Mesenteric fat pad (tissue), 1 donor: ENCODE measurements around the gene SMOC2. TPM values are rescaled to one million over a fixed set of nuclear protein-coding genes. Genes with fewer than 3 reads are reported as not detected.

Experiments used
- DNase-seq: peaks from one replicate; pipeline ENCODE4 v3.0.0-alpha.2; 2020; ENCODE audit warnings: low spot score
- total RNA-seq: library from RNA; stranded (reverse); fragmentation: NEBNext Ultra II Directional; extraction: Animal tissue kit (Norgen Biotek cat#: 25700); gene quantifications from one replicate; pipeline ENCODE4 v1.2.1, GENCODE V29; 2021
- donor health status: DM: yes; HTN: yes; CAD: no.

The SMOC2 gene
- total RNA-seq, 1 donor from 2014 or later: 46.3 TPM

GRCh38 chr6:168480481-168480880 lies 39.5 kb downstream of the SMOC2 start:
- DNase-seq: no peak

DNA sequence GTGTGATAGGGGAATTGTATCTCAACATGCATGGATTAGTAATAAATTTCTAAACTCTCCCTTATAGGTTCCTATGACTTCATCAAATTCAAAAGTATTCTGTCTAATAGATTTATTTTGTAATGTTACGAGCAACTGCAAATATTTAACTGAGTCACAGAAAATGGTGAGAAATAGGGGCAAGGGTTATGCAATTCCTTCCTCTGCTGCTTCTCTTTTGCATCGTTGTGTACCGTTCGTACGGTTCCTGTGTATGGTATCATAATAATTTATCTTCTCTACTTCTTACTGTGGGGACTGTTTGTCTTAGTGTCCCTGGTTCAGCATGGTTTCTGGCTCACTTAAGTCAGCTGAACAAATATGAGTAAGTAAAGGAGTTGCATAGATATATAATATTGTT lies 44.8 kb downstream of the SMOC2 start:
- no peak for DNase-seq

DNA sequence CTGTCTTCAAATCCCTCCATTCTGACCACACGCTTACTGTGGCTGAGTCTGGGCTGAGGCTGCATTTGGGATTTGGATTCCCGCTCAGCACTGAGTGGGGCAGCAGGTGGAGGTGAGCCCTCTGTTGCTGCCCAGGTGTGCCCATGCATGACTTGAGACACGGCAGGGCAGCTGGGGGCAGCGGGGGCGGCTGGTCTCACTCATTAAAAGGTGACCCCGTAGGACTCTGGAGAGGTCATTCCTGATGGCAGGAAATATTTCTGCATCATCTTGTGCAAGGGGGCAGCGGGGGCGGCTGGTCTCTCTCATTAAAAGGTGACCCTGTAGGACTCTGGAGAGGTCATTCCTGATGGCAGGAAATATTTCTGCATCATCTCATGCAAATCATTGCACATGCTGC lies 49.8 kb downstream of the SMOC2 start:
- DNase-seq: no peak

GRCh38 chr6:168493976-168494375 lies 53.0 kb downstream of the SMOC2 start:
- no peak for DNase-seq

DNA sequence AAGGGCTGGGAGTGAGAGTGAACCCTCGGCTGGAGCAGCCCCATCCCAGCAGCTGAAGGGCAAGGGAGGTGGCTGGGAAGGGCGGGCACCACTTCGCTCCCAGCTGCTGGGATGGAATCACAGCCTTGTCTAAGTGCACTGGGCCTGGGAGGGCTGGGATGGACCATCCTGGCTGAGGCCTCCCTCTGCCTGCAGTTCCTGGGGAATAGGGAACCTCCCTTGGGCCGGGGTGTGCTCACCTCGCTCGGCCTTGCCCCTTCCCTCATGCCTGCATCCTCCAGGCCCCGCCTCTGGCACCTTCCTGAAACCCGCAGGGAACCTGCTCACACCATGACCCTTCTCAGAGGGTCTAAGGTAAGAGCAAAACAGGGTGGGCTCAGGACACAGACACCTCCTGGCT lies 53.7 kb downstream of the SMOC2 start:
- no peak for DNase-seq

- DNase-seq: no peak
These were observed 54.1 kb downstream of the SMOC2 start for GRCh38 chr6:168495133-168495532.

- DNase-seq: no peak
These were observed 54.7 kb downstream of the SMOC2 start for GRCh38 chr6:168495636-168496035.

DNA sequence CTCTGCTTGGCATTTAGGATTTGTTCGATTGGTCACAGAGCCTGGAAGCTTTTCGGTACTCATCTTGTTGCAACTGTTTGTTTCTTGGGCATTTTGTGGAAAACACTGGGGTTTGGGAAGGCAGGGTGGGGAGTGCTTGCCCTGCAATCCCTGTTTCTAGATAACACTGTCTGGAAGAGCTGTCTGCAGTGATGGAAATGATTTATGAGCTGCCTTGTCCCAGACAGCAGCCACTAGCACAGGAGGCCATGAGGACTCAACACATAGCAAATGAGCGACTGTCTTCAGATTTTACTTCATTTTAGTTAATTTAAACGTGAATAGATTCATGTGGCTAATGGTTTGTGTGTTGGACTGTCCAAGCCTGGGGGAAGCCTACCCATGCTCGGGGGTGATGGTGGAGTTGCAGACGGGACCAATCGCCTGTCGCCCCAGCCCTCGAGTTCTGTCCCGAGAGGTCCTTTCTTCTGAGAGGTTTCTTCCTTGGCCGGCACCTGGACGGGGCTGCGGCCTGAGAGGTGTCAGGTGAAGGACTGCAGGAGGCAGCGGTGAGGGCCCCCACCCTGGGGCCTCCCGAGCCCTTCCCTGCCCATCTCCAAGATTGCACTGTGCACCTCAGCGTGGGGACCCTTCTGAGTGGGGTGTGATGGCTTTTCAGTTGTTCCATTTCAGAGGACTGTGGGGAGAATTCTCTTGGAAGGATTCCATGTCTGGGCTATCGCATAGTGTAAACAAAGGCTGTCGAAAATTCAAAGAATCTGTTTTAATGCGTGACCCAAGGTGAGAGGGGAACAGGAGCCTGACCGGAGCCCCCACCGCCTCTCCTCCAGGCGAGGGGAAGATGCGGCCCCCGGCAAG lies 55.4 kb downstream of the SMOC2 start:
- no peak for DNase-seq

DNA sequence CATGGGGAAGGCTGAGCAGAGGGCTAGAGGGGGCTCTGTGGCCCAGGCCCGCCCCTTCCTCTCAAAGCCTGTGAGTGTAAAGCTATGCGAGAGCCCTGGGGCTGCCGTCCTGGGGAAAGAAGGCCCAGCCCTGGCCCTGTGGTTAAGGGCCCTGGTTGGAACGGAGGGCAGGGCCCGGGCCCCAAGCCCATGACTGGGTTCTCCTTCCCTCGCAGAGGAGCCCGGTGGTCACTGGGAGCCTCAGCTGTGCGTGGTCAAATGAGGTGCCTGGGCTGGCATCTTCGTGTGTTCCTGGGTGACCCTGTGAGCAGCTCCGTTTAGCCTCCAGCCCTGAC lies 56.0 kb downstream of the SMOC2 start:
- no peak for DNase-seq

DNA sequence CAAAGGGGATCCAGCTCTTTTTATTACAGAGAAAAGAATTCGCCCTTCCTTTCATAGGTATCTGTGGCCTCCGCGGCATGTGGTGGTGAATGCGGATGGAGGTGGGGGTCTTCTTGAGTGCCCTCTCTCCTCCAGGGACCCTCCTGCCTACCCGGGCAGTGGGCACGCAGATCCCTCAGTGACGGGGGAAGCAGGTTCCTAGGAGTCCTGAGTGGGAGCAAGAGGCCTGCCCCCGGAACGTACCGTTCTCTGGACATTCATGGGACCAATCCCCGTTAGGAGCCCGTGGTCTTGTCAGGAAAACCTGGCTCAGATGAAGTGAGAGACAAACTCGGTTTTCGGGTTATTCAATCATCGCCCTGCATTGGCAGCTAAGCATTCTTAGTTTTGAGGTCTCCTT lies 56.4 kb downstream of the SMOC2 start:
- no peak for DNase-seq

DNA sequence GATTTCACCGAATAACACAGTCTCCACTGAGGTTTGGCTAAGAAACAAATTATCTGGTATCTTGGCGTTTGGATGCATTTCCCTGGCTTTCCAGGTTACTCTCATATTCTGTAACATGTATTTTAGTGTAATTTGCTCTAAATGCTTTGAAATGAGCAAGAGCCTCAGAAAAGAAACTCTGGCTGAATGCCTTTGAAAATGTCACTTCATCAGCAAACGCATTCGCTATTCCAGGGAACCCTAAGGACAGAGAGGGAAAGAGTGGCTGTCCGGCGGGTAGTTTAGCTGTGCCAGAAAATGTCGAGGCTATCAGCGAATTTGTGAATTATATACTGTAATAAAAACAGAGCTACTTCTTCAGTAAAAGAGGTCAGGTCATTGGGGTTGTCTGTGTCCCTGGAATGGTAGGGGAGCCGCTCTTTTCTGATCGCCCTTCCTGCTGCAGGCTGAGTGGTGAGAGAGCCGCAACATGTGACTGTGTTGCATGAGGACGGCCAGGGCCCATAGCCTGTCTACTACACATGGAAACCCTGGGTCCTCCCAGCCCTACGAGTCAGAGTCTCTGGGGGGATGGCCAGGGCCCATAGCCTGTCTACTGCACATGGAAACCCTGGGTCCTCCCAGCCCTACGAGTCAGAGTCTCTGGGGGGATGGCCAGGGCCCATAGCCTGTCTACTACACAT lies 57.3 kb downstream of the SMOC2 start:
- no peak for DNase-seq

DNA sequence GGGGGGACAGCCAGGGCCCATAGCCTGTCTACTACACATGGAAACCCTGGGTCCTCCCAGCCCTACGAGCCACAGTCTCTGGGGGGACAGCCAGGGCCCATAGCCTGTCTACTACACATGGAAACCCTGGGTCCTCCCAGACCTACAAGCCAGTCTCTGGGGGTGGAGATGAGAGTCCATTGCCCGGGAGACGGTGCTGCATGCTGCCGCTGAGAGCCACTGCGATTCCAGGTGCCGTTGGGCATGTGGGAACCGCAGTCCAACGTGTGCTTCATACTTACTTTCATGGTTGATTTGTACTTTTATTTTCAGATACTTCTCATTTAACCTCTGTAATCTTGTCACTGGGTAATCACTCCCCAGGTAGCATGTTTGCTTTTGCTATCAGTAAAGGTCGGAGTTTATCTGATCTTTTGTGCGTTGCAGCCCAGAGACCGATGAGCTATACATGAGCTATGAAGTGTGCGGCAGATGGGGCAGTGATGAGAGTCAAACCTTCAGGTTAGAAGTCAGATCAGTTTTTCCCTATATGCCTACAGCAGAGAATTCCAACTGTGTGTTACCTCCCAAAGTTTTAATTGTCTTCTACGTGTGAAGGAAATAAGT lies 58.2 kb downstream of the SMOC2 start:
- no peak for DNase-seq

DNA sequence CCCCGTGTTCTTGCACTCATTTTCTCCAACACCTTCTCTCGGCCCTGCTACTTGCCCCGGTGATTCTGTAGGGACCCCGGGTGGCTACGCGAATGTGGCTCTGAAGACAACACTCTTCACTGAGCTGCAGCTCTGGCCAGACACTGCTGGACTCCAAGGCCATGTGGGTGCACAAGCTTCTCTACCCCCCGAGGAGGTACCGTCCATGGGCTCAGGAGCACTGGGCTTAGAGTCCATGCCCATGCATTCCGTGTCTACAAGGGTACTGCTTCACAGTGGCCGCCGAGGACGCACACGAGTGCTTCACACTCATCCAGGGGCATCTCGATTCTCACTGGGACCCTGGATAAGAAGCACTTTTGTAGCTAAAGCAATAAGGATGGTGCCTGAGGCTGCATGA lies 59.5 kb downstream of the SMOC2 start:
- DNase-seq: no peak

GRCh38 chr6:168501561-168501960 lies 60.6 kb downstream of the SMOC2 start:
- DNase-seq: no peak

DNA sequence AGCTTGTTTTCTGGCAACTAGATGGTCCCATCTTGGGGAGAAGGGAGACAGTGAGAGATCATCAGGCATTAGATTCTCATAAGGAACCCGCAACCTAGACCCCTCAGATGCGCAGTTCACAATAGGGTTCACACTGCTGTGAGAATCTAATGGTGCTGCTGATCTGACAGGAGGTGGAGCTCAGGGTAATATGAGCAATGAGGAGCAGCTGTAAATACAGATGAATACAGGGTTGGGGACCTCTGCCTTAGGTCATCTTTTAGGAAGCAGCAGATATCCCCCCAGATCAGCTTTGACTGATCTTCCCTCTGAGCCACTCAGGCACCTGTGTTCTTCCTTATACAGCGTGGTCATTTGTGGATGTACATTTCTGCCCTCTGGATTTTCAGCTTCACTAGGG lies 63.4 kb downstream of the SMOC2 start:
- no peak for DNase-seq

DNA sequence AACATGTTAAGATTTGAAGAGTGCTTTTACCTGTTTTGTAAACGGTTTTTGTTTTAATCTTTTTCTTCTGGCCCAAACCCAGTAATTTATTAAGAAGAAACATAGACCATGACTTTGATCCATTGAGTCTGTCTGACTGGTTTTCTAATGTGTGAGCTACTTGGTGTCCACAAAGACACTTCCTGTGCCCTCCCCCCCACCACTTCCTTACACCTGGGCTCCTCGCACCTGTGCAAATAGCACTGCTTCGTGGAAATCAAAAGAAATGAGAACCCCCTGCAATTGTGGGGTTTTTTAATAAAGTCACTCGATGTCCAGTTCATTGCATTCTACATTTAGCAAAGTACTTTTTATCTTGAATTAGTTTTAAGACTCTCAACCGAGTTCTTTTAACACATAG lies 65.5 kb downstream of the SMOC2 start:
- no peak for DNase-seq

DNA sequence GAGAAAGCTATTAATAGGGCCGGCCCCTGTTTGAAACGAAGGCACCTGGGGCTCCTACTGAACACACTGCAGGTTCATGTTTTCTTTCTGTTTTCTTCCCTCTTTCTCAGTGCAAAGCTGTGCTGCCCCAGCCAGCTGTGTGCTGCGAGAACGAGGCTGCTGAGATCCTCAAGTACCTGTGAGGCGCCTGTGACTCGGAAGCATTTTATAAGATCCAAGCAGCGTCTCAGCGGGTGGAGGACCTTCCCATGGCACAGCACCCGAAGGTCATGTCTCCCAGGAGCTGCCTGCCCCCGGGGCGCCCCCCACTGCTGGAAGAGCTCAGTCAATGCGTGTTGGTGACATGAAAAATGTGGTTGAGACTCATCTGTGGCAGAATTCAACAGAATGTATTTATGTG lies 66.3 kb downstream of the SMOC2 start:
- DNase-seq: no peak

GRCh38 chr6:168507730-168508129 lies 66.7 kb downstream of the SMOC2 start:
- no peak for DNase-seq

DNA sequence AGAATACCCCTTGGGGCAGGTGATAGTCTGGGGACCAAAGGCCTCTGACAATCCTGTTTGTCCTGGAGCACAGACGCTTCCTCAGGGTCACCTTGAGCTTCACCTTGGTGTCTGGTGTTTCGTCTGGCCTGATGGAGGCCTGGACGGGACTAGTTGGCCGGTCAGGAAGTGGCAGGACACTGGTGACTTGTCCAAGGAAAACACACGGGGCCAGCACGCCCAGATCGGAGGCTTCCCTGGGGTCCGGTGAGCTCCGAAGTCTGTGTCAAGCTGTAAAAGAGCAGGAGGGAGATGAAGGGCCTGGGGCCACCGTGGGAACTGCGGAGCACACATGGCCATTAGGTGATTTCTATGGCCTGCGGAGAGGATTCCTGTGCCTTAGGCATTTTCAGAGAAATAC lies 67.9 kb downstream of the SMOC2 start:
- DNase-seq: no peak

GRCh38 chr6:168513766-168514165 lies 72.8 kb downstream of the SMOC2 start:
- no peak for DNase-seq

GRCh38 chr6:168514216-168514615 lies 73.2 kb downstream of the SMOC2 start:
- no peak for DNase-seq

- no peak for DNase-seq
These were observed 74.4 kb downstream of the SMOC2 start for GRCh38 chr6:168515376-168515775.
